HEK293 (cell line): ENCODE data around the gene PAK5.

Experiments
- ATF2 ChIP-seq: fragments of 450-650 bp; formaldehyde crosslinking; IDR thresholded peaks from 2 replicates; pipeline ENCODE4 v1.5.1; 2016; ENCODE audit warnings: missing biosample characterization, missing genetic modification characterization, low read depth
- CTCF ChIP-seq: fragments of 450-650 bp; formaldehyde crosslinking; IDR thresholded peaks from 2 replicates; pipeline ENCODE4 v1.5.1; 2016; ENCODE audit warnings: missing biosample characterization, missing genetic modification characterization
- REST ChIP-seq: fragments of 450-650 bp; formaldehyde crosslinking; IDR thresholded peaks from 2 replicates; pipeline ENCODE4 v1.5.1; 2016; ENCODE audit warnings: missing biosample characterization, missing genetic modification characterization
- TCF7L2 ChIP-seq: IDR thresholded peaks from 2 replicates; pipeline ENCODE4 v1.6.1; 2011; ENCODE audit warnings: low read depth, mild to moderate bottlenecking, inconsistent platforms, low read length, moderate library complexity, borderline replicate concordance
- ZBTB20 ChIP-seq: fragments of 450-650 bp; formaldehyde crosslinking; IDR thresholded peaks from 2 replicates; pipeline ENCODE4 v1.5.1; 2016; ENCODE audit warnings: missing biosample characterization, missing genetic modification characterization
- ZBTB21 ChIP-seq: fragments of 450-650 bp; formaldehyde crosslinking; IDR thresholded peaks from 2 replicates; pipeline ENCODE4 v1.5.1; 2017; ENCODE audit warnings: missing biosample characterization, missing genetic modification characterization
- ZBTB49 ChIP-seq: fragments of 450-650 bp; formaldehyde crosslinking; IDR thresholded peaks from 2 replicates; pipeline ENCODE4 v1.5.1; 2016; ENCODE audit warnings: missing biosample characterization, missing genetic modification characterization, low read depth
- ZNF362 ChIP-seq: fragments of 450-650 bp; formaldehyde crosslinking; IDR thresholded peaks from 2 replicates; pipeline ENCODE4 v1.5.1; 2016; ENCODE audit warnings: missing biosample characterization, missing genetic modification characterization
- ZNF398 ChIP-seq: fragments of 450-650 bp; formaldehyde crosslinking; IDR thresholded peaks from 2 replicates; pipeline ENCODE4 v1.5.1; 2017; ENCODE audit warnings: missing biosample characterization, missing genetic modification characterization
- ZNF426 ChIP-seq: fragments of 450-650 bp; formaldehyde crosslinking; IDR thresholded peaks from 2 replicates; pipeline ENCODE4 v1.5.1; 2017; ENCODE audit warnings: missing biosample characterization, missing genetic modification characterization, mild to moderate bottlenecking, inconsistent platforms, moderate library complexity
- ZNF510 ChIP-seq: fragments of 450-650 bp; formaldehyde crosslinking; IDR thresholded peaks from 2 replicates; pipeline ENCODE4 v1.5.1; 2018; ENCODE audit warnings: mild to moderate bottlenecking, missing genetic modification characterization, missing biosample characterization; ENCODE audit not compliant: insufficient replicate concordance
- ZNF549 ChIP-seq: fragments of 450-650 bp; IDR thresholded peaks from 2 replicates; pipeline ENCODE4 v1.5.1; 2018; ENCODE audit warnings: missing biosample characterization, missing genetic modification characterization, mild to moderate bottlenecking, inconsistent platforms, moderate library complexity
- ZNF561 ChIP-seq: fragments of 450-650 bp; IDR thresholded peaks from 2 replicates; pipeline ENCODE4 v1.5.1; 2018; ENCODE audit warnings: missing biosample characterization, missing genetic modification characterization, borderline replicate concordance
- ZNF704 ChIP-seq: fragments of 450-650 bp; formaldehyde crosslinking; IDR thresholded peaks from 2 replicates; pipeline ENCODE4 v1.5.1; 2016; ENCODE audit warnings: missing biosample characterization, missing genetic modification characterization

GRCh38 chr20:9837634-9838033 is 1.2 kb downstream of the PAK5 start:
- no peak for TF ChIP-seq ATF2 (tag by site-specific recombination)
- TF ChIP-seq ZNF704 (tag by site-specific recombination), result no peak
- TF ChIP-seq ZNF398 (tag by site-specific recombination), result no peak
- TF ChIP-seq ZBTB20, result no peak
- no peak for TF ChIP-seq CTCF (tag by site-specific recombination)
- no peak for TF ChIP-seq TCF7L2
- no peak for TF ChIP-seq ZBTB49 (tag by site-specific recombination)
- TF ChIP-seq REST (tag by site-specific recombination), result no peak
- TF ChIP-seq ZNF426 (tag by site-specific recombination), result no peak
- no peak for TF ChIP-seq ZNF510 (tag by site-specific recombination)
- no peak for TF ChIP-seq ZNF549
- TF ChIP-seq ZNF362 (tag by site-specific recombination), result no peak
- TF ChIP-seq ZBTB21, result no peak
- TF ChIP-seq ZNF561, result no peak
